IMR-90 (cell line): Measurements from ENCODE around the gene GPR107. TPM values are rescaled to one million over a fixed set of nuclear protein-coding genes. Genes with fewer than 3 reads are reported as not detected.
A peak's percentile ranks its signal among the peaks of the same experiment; 100 is the strongest.

Experiments used
- ATAC-seq: fragments of 200-7000 bp; cut with Tn5 transposase; 2 replicates; pipeline ENCODE4 v1.9.1; 2020; ENCODE audit warnings: low read depth, mild to moderate bottlenecking, moderate library complexity
- BruUV-seq: library from RNA; stranded (reverse); fragments of 400-500 nt; replicated peaks from 2 replicates; lab custom pipeline; 2021; lab: Mats Ljungman, UMichigan
- CTCF ChIA-PET: fragments of 300-600 bp; formaldehyde crosslinking; extraction: SDS; loops from one replicate; lab custom pipeline; 2021; ENCODE audit warnings: antibody characterized with exemption; lab: Yijun Ruan, JAX
- POLR2A ChIA-PET: fragments of 300-600 bp; sonication (Branson Sonifier 250); formaldehyde crosslinking; loops from one replicate; lab custom pipeline; 2022; ENCODE audit warnings: antibody characterized with exemption; ENCODE audit not compliant: unreplicated experiment; lab: Charles Lee
- DNase-seq: peaks from one replicate; pipeline ENCODE4 v3.0.0; 2013
- H2AFZ ChIP-seq: replicated peaks from 2 replicates; pipeline ENCODE3; 2013; ENCODE audit warnings: low read length, mild to moderate bottlenecking; ENCODE audit not compliant: poor library complexity
- H2AK5ac ChIP-seq: 2 replicates; pipeline ENCODE4 v1.6.1; 2013; ENCODE audit warnings: low read depth, low read length, inconsistent platforms
- H2AK9ac ChIP-seq: replicated peaks from 2 replicates; pipeline ENCODE3; 2013; ENCODE audit warnings: mild to moderate bottlenecking, low read depth, low read length, moderate library complexity; ENCODE audit not compliant: poor library complexity
- H2BK120ac ChIP-seq: 2 replicates; pipeline ENCODE4 v1.6.1; 2013; ENCODE audit warnings: low read depth, low read length, inconsistent platforms
- H2BK15ac ChIP-seq: 3 replicates; pipeline ENCODE4 v1.6.1; 2013; ENCODE audit warnings: low read depth, low read length, inconsistent platforms
- H2BK20ac ChIP-seq: 2 replicates; pipeline ENCODE4 v1.6.1; 2013; ENCODE audit warnings: low read depth, mild to moderate bottlenecking, inconsistent platforms, low read length, moderate library complexity
- H2BK5ac ChIP-seq: 2 replicates; pipeline ENCODE4 v1.6.1; 2013; ENCODE audit warnings: mild to moderate bottlenecking, low read depth, low read length, inconsistent platforms; ENCODE audit not compliant: poor library complexity, severe bottlenecking
- H3K14ac ChIP-seq: replicated peaks from 2 replicates; pipeline ENCODE4 v1.6.1; 2013; ENCODE audit warnings: low read depth, low read length, inconsistent platforms
- H3K18ac ChIP-seq: 2 replicates; pipeline ENCODE4 v1.6.1; 2013; ENCODE audit warnings: low read depth, low read length, control low read depth
- H3K23ac ChIP-seq: 2 replicates; pipeline ENCODE4 v1.6.1; 2013; ENCODE audit warnings: low read depth, low read length, inconsistent platforms
- H3K27ac ChIP-seq: 2 replicates; pipeline ENCODE4 v1.5.1; 2013; ENCODE audit warnings: mild to moderate bottlenecking, control low read depth, low read length; ENCODE audit not compliant: insufficient read depth
- H3K27me3 ChIP-seq: 2 replicates; pipeline ENCODE4 v1.6.1; 2013; ENCODE audit warnings: low read length; ENCODE audit not compliant: control insufficient read depth, insufficient read depth
- H3K36me3 ChIP-seq: 2 replicates; pipeline ENCODE4 v1.6.1; 2013; ENCODE audit warnings: low read length, mixed read lengths; ENCODE audit not compliant: control insufficient read depth, insufficient read depth
- H3K4ac ChIP-seq: 2 replicates; pipeline ENCODE4 v1.6.1; 2013; ENCODE audit warnings: low read depth, low read length, inconsistent platforms
- H3K4me1 ChIP-seq: 2 replicates; pipeline ENCODE4 v1.6.1; 2013; ENCODE audit warnings: low read length, mixed read lengths; ENCODE audit not compliant: control insufficient read depth, insufficient read depth
- H3K4me2 ChIP-seq: 2 replicates; pipeline ENCODE4 v1.6.1; 2013; ENCODE audit warnings: low read depth, mild to moderate bottlenecking, control low read depth, low read length, moderate library complexity
- H3K4me3 ChIP-seq: 2 replicates; pipeline ENCODE4 v1.5.1; 2013; ENCODE audit warnings: low read depth, mild to moderate bottlenecking, control low read depth, low read length, moderate library complexity; ENCODE audit not compliant: insufficient read depth
- H3K56ac ChIP-seq: 2 replicates; pipeline ENCODE4 v1.6.1; 2013; ENCODE audit warnings: low read length, inconsistent platforms; ENCODE audit not compliant: insufficient read depth; ENCODE audit errors: extremely low read depth
- H3K79me1 ChIP-seq, 2 experiments: 2 replicates each; pipeline ENCODE4 v1.6.1; 2013; ENCODE audit warnings: low read length in 2 of 2, inconsistent platforms in 1 of 2, low read depth in 1 of 2
- H3K9ac ChIP-seq: 2 replicates; pipeline ENCODE4 v1.6.1; 2013; ENCODE audit warnings: low read depth, low read length, control low read depth
- H3K9me1 ChIP-seq: 2 replicates; pipeline ENCODE4 v1.6.1; 2013; ENCODE audit warnings: low read length, inconsistent platforms; ENCODE audit not compliant: insufficient read depth
- H3K9me3 ChIP-seq: 2 replicates; pipeline ENCODE4 v1.6.1; 2013; ENCODE audit warnings: low read length; ENCODE audit not compliant: control insufficient read depth, insufficient read depth
- H4K20me1 ChIP-seq: 2 replicates; pipeline ENCODE4 v1.6.1; 2013; ENCODE audit warnings: low read length, inconsistent platforms; ENCODE audit not compliant: insufficient read depth
- H4K5ac ChIP-seq: 2 replicates; pipeline ENCODE4 v1.6.1; 2013; ENCODE audit warnings: mild to moderate bottlenecking, low read depth, low read length, control low read depth
- H4K8ac ChIP-seq, 2 experiments: 2 replicates each; pipeline ENCODE4 v1.6.1; 2013; ENCODE audit warnings: low read depth in 2 of 2, low read length in 2 of 2, control low read depth in 1 of 2, inconsistent platforms in 1 of 2
- H4K91ac ChIP-seq: 2 replicates; pipeline ENCODE4 v1.6.1; 2013; ENCODE audit warnings: low read depth, low read length, inconsistent platforms; ENCODE audit not compliant: insufficient read depth
- CEBPB ChIP-seq: IDR thresholded peaks from 2 replicates; pipeline ENCODE4 v1.6.1; 2012; ENCODE audit warnings: low read depth, low read length, improper control_type of control experiment
- WGBS, 2 experiments: methylation state at CpG; one replicate each; pipeline versions ENCODE4 v1.1.5 to v1.1.7; 2013; ENCODE audit warnings: missing lambda C conversion rate in 2 of 2; ENCODE audit not compliant: insufficient read length in 1 of 2; ENCODE audit errors: extremely low coverage in 2 of 2; 5-methylcytosine and 5-hydroxymethylcytosine counted together
- dilution Hi-C: fragments of 300-500 bp; cut with HindIII; formaldehyde crosslinking; loops from one replicate; pipeline ENCODE4 v1.14.3; 2018; ENCODE audit warnings: low sequenced_read_pairs; ENCODE audit not compliant: unreplicated experiment
- in situ Hi-C: fragments of 300-500 bp; cut with MboI; formaldehyde crosslinking; loops from 3 replicates; pipeline ENCODE4 v1.14.3; 2019; ENCODE audit warnings: low sequenced_read_pairs, inconsistent platforms, mixed read lengths
- intact Hi-C: fragments of 100-400 bp; cut with micrococcal nuclease; formaldehyde crosslinking; loops from 2 replicates; pipeline ENCODE4 v1.10.0; 2022
- polyA plus RNA-seq, 3 experiments: library from polyadenylated mRNA; depleted of rRNA; stranded (reverse); fragments of >200 nt; gene quantifications; 2 replicates each; pipeline ENCODE4 v1.2.3, GENCODE V29; 2012; ENCODE audit warnings: low replicate concordance in 1 of 3
- total RNA-seq: library from RNA; depleted of rRNA; stranded (reverse); fragments of >200 nt; gene quantifications from 2 replicates; pipeline ENCODE4 v1.2.3, GENCODE V29; 2012
- TF ChIP-seq, protein P1 (sequence below): conservative IDR thresholded peaks from 2 replicates; pipeline ENCODE4 v1.5.1; 2012; ENCODE audit warnings: mild to moderate bottlenecking, low read depth, low read length, improper control_type of control experiment

GPR107 gene
- total and polyA plus RNA-seq, 2 of the 4 experiments (the other 2 are of a cell fraction), result 16.7 to 21.6 TPM

DNA sequence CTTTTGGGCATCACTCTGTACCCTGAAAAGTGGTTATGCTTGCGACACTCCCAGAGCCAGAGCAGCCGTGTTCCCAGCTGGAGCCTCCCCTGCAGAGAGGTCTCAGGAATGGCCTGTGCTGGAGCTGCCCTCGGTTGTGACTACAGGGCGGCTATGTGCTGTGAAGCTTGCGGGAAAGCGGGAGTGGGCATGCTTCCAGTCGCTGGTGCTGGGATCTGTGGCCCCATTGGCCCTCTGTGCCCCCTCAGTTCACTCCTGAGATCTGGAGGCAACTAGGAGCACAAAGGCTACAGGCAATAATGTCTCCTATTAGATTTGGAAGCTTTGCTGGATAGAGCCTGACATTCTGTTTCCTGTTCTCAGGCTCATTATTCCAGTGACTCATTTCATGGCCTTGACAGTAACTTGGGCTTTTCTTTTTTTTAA is 56.9 kb downstream of the GPR107 start:
- Histone ChIP-seq H3K9ac (no peak overlapping the region), H3K56ac (no peak overlapping the region), H3K79me1 (peaks cover 18% of the 10 kb centered on the region in 2 experiments), H3K9me1 (peaks cover 3% of the 10 kb centered on the region), H2AFZ (no peak overlapping the region), H2BK20ac (no peak overlapping the region), H2AK9ac (no peak overlapping the region), H2BK15ac (no peak overlapping the region), H3K14ac (0 out of 2 replicates have a peak overlapping the region, but pooled peaks have one; percentile 46), H2AK5ac (no peak overlapping the region), H2BK5ac (no peak overlapping the region), H3K23ac (no peak overlapping the region), H3K18ac (no peak overlapping the region), H3K4me3 (no peak overlapping the region), H3K4ac (no peak overlapping the region), H3K36me3 (peaks cover 22% of the 10 kb centered on the region), H3K4me2 (no peak overlapping the region), H4K5ac (no peak overlapping the region), H4K91ac (no peak overlapping the region), H3K9me3 (no peaks in the 10 kb centered on the region), H4K20me1 (peaks cover 14% of the 10 kb centered on the region), H4K8ac (peak overlapping the region in 1 of 2 experiments; percentile 38; a peak in 1 of 4 replicates), H3K27ac (no peak overlapping the region), H3K4me1 (peaks cover 15% of the 10 kb centered on the region), H3K27me3 (no peaks in the 10 kb centered on the region), H2BK120ac (no peak overlapping the region)
- DNase-seq, result peak; percentile 59
- no peak for ATAC-seq
- POLR2A ChIA-PET, result no interaction called here
- in situ Hi-C loops (loop anchor here (5.0 to 25.0 kb wide), 3 partner anchors 127 to 552 kb away; partner anchors contain the start of gene PRDM12), intact Hi-C loops (no loop called here), dilution Hi-C loops (loop anchor here (25.0 kb wide), 1 partner anchor 127 kb away; no protein-coding TSS in a partner anchor)
- BruUV-seq, result no TSS peak
- TF ChIP-seq CEBPB, result peak; percentile 51
- TF ChIP-seq, protein P1, sequence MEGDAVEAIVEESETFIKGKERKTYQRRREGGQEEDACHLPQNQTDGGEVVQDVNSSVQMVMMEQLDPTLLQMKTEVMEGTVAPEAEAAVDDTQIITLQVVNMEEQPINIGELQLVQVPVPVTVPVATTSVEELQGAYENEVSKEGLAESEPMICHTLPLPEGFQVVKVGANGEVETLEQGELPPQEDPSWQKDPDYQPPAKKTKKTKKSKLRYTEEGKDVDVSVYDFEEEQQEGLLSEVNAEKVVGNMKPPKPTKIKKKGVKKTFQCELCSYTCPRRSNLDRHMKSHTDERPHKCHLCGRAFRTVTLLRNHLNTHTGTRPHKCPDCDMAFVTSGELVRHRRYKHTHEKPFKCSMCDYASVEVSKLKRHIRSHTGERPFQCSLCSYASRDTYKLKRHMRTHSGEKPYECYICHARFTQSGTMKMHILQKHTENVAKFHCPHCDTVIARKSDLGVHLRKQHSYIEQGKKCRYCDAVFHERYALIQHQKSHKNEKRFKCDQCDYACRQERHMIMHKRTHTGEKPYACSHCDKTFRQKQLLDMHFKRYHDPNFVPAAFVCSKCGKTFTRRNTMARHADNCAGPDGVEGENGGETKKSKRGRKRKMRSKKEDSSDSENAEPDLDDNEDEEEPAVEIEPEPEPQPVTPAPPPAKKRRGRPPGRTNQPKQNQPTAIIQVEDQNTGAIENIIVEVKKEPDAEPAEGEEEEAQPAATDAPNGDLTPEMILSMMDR, result no peak
- CTCF ChIA-PET, result no interaction called here
- 80% methylated on average over 4 of the region's 7 CpGs; no CpG with 5 or more reads in 1 of the 2 experiments for WGBS, 2 experiments
